Midbrain (tissue), 1 donor: Measurements from ENCODE around the gene FER.

Experiments used
- DNase-seq: peaks from one replicate; lab custom pipeline; 2025; lab: John Stamatoyannopoulos, UW

The FER gene

GRCh38 chr5:109177782-109178181 is 430.1 kb downstream of the FER start:
- no peak for DNase-seq

DNA sequence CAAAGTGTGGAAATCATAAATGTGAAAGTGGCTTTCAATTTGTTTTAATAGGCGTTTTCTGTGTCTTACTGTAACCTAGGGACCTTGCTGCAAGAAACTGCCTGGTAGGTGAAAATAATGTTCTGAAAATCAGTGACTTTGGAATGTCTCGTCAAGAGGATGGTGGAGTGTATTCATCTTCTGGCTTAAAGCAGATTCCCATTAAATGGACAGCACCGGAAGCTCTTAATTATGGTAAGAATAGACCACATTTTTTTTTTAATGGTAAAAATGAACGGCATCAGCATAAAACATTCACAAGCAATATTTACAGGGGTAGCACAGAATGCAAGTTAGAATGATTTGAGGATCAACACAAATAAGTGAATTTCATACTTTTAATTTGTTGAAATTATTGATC is 433.0 kb downstream of the FER start:
- DNase-seq: no peak

GRCh38 chr5:109186759-109187158 is 439.1 kb downstream of the FER start:
- DNase-seq: no peak

GRCh38 chr5:109191153-109191558 is 443.5 kb downstream of the FER start:
- DNase-seq: no peak

GRCh38 chr5:109192027-109192426 is 444.3 kb downstream of the FER start:
- no peak for DNase-seq

DNA sequence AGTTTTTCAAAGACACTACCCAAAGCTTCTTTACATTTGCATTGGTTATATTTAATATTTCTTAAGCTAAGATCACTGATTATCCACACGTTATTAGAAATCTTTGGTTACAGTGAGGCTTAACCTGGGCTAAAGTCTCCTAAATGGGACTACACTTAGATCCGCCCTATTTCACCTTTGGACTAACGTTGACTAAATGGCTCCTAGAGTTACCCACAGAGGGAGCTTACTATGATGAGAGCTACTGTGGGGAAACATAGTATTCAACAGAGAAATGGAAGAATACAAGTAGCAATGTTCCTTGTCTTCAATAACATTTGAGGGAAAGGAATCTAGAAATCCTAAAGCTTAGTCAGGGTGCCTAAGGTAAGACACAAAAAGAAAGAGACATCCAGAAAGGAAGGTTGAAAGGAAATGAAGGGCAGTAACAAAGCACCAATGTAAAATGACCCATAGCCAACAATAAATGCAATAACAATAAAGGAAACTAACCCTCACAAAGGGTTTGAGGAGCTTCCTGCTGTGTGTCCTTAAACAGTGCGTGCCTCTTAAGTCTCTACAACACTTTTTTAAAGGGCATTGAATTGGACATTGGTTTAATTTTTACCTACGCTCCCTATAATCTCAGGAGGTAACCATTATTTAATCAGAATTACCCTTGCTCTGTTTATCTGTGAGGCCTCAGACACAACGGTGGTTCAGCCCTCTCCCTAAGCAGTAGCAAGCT is 445.0 kb downstream of the FER start:
- no peak for DNase-seq

DNA sequence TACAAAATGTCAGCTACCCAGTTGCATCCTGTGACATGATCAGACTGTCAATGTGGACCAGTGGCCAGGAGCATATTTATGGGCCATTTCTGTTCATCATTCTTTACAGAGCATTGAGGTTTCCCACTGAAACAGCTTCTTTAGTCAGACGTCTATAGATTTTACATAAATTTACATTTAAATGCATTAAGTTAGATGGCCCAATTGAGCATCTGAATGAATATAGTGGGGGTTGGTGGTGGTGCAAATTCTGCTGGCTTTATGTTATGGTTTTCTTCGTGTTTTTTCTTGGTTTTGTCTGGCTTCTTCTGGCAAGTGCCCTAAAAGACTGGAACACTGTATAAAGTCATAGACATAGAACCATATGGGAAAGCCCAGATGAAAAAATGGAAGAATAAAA is 448.0 kb downstream of the FER start:
- DNase-seq: no peak

GRCh38 chr5:109196087-109196822 is 448.6 kb downstream of the FER start:
- no peak for DNase-seq

GRCh38 chr5:109196823-109197160 is 449.1 kb downstream of the FER start:
- DNase-seq: no peak

DNA sequence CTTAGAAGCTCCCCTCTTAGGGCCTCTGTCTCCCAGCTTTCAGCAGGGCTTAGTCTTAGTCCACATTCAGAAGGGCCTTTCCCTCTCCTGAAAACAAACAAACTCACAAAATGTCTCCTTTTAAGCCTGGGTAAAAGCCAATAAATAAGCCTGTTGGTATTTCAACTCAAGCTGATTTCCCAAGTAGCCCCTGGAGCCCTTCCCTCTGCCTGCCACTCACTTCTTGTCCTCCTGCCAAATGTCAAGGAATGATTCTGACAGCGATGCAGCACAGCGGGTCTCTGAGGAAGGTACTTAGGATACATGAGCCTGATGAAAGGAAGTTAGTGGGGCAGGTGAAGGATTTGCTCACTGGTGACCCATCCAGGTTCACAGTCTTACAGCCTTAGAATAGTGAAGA is 451.6 kb downstream of the FER start:
- DNase-seq: no peak

DNA sequence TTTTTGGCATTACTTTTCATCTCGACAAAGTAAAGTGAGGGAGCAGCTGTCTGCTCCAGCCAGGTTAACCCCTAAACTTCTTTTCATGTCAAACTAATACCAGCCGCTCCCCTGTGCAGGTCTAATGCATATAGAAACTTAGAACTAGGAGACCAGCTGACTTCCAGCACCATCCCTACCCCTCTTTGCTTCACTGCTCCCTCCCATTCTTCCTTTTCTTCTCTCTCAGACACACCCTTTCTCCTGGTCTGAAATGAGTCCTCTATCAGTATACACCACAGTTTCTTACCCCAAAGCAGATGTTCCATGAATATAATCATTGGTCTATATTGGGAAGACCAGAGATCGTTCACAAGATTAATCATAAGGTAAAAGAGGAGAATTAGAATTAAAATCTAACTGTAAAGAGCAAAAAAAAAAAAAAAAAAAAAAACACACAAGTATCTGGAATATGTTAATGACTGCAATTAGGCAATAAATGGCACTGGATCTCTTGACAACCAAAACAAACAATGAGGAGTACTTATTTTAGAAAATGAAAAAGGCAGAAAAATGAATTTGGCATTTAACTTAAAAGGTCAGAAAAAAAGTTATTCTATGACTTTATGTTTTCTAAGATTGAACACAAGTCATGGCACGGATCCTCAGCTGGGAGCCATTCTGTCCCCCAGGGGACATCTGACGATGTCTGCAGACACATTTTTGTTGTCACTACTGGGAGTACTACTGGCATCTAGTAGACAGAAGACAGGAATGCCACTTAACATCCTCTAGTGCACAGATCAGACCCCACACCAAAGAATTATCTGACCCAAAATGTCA is 452.3 kb downstream of the FER start:
- DNase-seq: no peak

DNA sequence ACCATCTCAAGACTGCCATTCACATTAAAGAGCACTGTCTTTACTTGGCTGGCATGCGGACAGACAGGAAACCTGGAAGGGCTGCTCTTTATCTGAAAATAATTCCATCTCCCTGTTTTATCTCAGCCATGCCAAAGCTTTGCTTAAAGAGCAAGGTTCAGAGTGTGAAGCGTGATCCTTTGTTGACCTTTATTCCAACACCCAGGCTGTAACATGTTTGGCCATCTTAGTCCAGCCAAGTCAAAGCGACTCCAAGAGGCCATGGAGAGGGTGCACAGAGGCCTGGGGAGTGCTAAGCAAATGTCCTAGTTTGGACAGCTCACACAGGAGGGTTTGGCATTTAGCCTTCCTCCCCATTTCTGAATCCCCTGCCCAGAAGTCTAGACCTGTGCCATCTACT is 467.3 kb downstream of the FER start:
- no peak for DNase-seq

DNA sequence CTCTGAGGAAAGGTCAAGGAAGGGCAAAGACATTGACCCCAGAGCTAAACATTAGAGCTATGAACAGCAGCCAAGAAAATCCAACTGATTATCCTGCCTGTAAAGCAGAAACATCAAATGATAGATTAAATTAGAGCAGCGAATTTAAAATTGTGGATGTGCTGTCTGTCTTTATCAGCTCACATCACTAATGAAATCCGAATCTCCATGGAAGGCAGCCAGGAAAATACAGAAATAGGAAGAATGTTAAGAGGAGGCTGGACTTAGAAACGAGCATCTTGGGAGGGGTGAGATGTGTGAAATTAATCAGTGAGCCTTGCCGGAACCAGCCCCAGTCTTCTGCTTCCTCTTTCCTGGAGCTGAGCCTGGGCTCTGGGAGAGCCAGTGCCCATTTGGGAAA is 471.1 kb downstream of the FER start:
- no peak for DNase-seq

GRCh38 chr5:109223531-109223930 is 475.8 kb downstream of the FER start:
- no peak for DNase-seq

- no peak for DNase-seq
Measured at GRCh38 chr5:109224276-109224882, 476.7 kb downstream of the FER start.

- no peak for DNase-seq
Measured at GRCh38 chr5:109225716-109226625, 478.3 kb downstream of the FER start.

- no peak for DNase-seq
Measured at GRCh38 chr5:109230369-109230768, 482.7 kb downstream of the FER start.

- DNase-seq: no peak
Measured at GRCh38 chr5:109231331-109231730, 483.6 kb downstream of the FER start.

DNA sequence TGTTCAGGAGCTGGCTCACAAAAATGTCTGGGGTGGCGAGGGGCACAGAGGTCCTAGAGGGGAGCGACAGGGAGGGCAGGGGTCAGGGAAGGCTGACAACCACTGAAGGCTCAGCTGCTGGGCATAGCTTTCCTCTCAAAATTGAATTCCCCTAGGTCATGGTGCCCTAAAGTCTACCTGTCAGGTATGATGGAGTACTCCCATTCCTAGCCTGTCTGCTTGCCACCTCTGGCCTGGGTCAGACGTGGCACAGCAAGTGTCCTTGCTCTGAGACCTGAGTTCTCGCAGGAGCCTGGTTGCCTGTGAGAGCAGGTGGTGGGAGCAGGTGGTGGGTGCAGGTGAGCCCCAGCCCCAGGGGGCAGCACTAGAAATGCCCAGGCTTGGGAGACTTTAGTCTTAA is 486.7 kb downstream of the FER start:
- no peak for DNase-seq

DNA sequence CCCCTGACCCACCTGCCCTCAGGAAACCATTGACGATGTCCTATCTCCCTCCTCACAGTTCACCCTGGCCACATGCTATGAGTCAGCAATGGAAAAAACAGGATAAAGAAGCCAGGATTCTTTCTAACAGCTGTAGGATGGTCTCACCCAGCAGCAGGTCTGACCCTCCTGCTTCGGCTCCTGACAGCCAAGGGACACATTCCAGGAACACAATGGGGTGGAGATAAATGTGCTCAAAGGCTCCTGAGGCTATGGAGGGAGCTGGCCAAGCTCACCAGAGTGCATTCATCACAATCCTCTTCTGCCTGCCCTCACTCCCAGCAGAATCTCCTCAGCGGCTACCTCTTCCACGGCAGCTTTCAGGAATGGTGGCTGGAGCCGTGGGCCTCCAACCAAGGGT is 491.8 kb downstream of the FER start:
- no peak for DNase-seq

GRCh38 chr5:109242518-109242917 is 494.8 kb downstream of the FER start:
- DNase-seq: no peak
